ENCODE results near the gene IGSF8.
A peak's percentile ranks its signal among the peaks of the same experiment; 100 is the strongest.

Gene IGSF8

DNA sequence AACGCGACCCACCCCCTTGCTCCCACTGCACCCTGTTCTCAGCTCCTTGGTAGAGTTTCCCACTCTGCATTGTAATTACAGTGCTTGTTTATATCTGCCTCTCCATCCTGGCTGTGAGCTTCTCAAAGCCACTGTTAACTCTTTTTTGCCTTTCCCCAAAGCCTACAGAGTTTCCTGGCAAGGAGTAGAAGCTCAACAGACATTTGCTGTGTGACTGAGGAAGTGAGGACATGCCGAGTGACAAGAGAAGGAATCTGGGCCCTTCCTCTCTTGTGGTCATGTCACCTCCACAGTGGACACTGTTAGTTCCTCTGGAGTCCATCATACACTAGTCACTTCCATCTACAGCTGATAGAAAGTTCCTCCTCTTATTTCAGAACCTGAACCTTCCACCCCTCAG lies 6.1 kb upstream of the IGSF8 start:
- DNase-seq (ENCODE audit: low read depth) = no peak

DNA sequence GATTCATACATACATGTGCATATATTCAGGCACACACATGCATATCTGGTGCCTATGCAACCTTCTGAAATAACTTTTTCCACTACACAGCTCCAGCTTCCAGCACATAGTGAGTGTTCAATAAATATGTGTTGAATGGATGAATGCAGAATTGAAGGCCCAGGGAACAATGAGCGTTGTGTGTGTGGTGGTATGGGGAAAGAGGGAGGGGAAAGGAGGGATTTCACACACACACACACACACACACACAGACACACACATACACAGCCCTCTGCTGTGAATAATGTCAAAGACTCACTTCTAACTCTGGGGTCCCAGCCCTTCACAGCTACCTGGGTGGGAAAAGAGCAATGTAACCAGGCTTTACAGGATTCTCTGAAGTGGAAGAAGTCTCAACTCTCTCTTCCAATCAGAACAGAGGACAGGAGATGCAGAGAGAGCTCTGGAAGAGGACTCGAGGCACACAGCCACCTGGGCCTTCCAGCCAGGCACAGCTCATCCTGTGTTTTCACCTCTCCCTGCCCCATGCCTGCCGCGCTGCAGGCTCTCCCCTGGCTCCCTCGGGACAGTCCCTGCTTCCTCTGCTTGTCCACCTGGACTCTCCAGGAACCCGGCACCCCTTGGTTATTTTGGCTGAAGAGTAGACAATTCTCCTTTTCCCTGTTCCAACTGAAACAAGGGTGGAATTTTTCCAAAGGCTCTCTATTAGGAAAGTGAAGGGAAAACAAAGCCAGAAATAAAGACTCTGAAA lies 5.4 kb upstream of the IGSF8 start:
- no peak for DNase-seq (ENCODE audit: low read depth)

DNA sequence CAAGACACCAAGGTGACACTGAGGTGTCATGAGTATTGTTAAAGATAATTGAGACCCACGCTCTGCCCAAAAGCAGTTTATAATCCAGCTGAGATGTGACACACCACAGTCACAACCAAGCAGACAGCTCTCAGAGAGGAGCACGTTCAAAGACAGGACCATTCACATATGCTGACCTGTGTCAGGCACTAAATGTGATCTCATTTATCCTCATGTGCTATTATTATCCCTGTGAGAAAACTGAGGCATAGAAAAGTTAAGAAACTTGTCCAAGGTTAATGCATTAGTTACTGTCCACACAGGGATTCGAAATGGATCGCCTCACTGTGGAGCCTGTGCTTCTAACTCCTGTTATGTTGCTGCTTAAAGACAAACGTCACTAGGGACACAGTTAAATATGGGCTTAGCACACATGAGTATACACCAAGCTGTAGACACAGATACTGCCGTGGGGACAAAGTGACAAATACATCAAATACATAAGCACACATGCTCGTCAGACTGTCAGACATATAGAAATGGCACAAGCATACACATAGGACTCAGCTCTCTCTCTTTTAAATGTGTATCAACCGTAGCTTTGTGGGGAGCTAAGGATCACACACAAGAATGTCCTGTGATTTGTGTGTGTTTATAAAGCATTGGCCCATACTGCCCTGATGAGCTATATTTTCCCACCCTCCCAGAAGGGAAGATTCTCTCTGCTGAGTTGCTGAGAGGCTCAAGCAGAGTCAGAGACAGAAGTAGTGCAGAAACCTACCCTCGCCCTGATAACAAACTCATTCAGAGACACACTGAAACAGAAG lies 3.5 kb upstream of the IGSF8 start:
- DNase-seq (ENCODE audit: low read depth) = no peak

DNA sequence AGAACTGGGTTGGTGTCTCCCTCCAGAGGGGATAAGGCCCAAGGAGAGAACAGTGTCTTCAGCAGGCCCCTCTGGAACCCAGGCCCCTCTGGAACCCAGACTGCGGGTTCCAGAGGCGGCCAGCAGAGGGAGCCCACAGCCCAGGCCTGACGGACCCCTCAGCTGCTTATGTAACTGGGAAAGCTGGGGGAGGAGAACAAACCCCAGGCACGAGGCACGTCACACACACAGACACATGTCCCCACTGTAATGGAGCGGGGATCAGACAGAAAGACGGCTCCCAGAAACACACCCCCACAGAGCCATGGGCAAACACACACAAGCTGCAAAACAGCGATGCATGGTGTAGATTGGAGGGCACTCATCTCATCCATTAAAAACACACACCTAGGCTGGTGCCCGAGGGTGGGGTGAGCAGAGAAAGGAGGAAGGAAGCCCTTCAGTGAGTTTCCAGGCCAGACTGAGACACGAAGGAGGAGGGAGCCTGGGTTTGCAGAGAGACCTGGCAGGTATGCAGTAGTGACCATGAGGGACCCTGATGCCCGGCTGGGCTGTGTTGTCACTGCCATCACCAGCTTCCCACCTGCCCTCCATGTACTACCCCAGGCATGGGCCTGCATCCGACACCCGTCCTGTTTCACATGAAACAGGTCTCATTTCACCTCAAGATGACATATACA lies 2.8 kb upstream of the IGSF8 start:
- peak; percentile 52 for DNase-seq (ENCODE audit: low read depth)

DNA sequence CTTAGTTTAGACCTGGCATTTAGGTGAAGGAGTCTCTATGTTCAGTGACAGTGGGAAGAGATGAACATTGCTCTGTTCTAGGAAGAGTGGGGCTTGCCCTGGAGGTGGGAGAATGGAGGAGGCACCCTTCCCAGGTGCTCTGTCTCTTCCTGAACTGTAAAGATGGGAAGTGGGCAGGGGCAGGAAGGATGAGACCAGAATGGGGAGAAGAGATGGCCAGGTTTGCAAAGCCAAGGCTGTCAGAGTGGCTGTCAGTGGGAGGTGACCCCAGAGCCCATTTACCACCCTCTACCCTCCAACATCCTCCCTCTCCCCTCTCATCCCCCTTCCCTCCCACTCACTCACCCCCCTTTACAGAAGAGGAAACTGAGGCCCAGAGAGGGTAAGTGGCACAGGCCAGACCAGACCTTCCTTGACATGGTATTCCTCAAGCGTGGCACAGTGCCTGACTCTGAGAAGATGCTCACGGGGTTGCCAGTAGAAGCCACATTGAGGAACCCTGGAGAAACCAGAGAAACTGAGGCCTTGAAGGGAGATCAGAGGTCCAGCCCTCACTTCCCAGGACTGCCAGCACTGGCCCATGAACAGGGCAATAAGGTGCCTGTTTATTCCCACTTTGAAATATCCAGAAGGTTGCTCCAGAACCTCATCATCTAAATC lies 1.4 kb upstream of the IGSF8 start:
- no peak for DNase-seq (ENCODE audit: low read depth)

DNA sequence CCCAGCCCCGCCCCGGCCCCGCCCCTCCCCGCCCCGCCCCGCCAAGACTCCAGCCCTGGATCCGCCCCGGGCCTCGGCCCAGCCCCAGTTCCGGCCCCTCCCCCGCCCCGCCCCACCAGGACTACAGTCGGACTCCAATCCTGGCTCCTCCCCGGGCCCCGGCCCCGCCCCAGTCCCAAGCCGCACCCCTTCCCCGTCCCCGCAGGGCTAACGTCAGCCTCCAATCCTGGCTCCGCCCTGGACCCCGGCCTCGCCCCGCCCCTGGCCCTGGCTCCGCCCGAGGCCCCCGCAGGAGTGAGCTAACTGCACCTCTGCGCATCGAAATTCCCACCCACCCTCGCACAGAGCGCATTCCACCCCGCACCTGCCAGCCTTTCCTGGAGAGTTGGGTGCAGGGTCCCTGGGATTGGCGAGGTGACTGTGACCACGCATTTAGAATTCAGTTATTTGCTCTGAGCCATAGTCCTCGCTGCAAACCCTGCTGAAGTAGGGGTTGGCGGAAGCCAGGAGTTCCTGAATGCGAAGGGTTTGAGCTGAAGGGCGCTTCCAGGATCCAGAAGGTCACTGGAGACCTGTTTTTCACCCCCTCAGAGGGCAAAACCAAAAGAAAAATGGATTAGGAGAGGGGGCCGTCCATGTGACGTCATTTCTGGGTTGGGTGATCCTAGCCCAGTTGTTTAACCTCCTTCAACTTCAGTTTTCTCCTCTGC lies 588 bp upstream of the IGSF8 start:
- peak; percentile 98 for DNase-seq (ENCODE audit: low read depth)

DNA sequence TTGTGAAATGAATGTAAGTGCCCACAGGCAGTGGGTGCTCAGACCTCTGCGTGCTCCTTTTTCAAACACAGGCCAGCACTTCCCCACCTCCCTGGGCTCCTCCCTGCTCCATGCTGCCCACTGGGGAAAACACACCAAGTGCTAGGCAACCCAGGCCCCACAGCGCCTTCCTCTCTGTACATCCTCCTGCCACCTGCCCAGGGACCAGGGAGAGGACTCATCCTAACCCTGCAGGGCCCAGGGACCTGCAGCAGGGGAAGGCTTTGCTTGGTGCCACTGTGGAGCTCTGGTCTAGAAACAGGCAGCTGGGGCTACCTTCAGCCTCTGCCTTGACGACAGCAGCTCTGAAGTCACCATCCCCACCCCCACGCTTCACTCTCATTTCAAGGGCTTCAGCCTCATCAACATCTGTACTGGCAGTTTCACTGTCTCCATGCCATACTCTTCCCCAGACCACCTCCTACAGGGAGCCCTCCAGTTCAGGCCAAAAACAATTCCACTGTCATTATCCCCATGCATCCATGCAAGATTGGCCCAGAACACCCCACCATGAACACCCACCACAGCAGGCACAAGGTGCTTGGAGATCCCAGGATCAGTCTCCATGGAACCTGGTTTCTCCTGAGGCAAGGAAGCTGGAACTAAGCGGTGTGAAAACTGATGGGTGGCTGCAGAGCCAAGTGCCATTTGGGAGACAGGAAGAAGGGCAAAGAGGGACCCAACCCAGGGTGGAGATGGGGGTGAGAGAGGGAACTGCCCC lies 1.1 kb downstream of the IGSF8 start:
- no peak for DNase-seq (ENCODE audit: low read depth)

DNA sequence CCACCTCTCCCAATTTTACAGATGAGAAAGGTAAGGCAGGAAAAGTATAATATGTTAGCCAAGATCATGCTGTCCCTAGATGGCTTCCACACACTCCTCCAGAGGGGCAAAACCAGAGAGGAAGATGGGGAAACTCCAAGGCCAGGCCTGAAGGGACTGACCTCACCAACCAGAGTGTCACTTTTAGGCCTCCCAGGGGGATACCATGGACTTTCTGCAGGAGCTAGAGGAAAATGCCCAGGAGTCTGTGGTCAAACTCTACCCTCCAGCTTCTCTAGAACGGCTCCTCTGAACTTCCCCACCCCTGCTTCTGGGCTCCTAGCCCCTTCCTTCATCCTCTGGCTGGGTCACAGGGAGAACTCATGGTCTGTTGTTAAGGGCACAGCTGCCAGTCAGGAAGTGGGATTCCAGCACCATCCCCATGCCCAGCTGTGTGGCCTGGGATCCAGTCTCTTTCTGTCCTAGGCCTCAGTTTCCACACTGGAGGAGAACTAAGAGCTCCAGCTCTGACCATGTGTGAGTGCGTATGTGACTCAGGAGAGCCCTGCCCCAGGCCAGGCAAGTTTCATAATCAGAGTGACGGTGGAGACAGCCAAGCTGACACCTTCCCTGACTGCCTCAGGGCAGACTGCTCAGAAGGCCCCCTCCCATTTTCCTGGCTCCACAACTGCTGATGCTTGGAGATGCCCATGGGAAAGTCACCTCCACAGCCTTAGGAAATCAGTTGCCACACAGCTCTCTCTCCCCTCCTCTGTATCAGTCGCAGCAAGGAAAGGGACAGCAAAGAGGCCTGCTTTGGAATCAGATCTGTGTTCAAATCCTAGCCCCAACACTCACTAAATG lies 1.9 kb downstream of the IGSF8 start:
- no peak for DNase-seq (ENCODE audit: low read depth)

DNA sequence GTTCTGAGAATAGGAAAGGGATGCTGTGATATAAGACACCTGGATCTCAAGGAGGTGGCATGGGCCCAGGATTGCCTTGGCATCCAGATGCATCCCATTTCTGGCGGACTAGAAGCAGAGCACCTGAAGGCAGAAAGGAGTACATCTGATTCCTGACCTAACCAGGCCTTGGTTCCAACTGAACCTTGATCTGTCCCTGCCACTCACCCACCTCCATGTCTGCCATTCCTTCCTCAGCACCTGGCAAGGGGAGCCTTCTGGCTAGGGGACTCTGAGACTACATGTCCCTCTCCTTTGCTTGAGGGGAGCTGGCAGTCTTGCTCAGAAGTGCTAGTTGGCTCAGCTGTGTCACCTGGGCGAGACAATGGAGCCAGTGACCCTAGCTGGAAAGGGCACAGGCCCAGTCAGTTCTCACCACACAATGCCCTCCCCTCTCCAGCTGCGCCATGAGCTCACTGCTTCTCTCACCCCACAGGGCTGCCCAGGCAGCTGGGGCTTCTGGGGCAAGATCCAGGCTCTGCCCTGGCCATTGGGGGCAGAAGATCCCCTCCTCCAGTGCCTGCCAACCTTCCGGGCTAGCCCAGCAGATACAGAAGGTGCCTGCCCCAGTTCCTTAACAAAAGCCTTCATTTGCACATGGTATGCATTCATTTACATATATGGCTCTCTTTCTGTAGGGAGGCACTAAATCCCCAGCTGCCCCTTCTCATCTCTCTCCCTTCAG lies 2.9 kb downstream of the IGSF8 start:
- DNase-seq (ENCODE audit: low read depth) = no peak

DNA sequence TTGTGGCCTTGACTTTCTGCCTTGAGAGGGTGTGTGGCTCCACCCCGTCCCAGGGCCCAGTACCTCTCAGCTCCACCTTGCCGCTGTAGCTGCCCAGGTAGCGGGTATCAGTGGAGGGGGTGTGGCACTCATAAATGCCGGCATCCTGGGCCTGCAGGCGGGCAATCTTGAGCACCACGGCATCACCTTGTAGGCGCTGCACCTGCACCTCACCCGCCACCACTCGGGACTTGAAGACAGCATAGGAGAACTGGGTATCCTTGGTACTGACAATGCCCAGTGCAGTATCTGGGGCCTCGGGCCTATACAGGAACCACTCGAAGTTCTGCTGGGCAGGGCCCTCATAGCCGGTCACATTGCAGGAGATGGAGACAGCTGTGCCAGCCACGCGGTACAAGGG lies 3.6 kb downstream of the IGSF8 start:
- no peak for DNase-seq (ENCODE audit: low read depth)

DNA sequence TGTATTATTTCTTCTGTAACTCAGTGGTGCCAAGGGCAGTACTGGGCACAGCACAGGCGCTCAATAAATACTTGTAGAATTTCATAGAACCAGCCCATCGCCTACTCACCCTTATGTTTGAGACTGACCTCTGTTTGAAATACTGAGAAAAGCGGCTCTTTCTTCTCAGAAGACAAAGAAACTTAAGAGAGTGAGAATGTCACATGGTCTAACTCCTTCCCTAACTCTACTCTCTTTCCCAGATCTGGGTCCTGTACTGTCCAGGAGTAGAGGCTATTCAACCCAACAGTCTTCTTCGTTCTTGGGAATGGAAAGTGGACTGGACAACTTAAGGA lies 4.2 kb downstream of the IGSF8 start:
- no peak for DNase-seq (ENCODE audit: low read depth)

DNA sequence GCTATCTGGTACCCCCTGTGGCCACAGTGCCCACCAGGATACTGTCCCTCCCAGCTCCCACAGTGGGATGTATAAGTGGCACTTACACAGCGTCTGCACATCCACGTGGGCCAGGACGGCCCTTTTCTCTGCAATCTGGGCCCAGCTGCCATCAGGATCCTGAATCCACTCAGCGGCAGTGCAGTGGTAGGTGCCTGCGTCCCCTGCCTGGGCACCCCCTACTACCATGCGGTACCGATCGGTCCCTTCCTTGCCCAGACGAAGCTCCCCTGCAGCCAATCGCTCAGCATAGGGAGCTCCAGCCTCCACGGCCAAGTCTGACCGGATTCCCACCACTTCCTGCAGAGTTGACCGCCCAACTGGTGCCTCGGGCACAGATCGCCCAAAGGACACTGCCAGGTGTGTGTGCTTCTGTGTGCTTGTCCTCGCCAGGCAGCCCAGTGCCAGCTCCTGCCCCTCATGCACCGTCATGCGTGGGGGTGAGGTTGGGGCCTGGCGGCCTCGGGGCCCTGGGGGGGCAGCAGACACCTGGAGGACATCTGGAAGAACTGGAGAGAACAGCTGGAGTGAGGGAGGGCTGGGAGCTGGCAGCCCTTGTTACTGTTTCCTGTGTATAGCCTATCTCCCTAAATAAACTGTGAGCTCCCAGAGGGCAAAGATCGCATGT lies 4.7 kb downstream of the IGSF8 start:
- DNase-seq (ENCODE audit: low read depth) = no peak

DNA sequence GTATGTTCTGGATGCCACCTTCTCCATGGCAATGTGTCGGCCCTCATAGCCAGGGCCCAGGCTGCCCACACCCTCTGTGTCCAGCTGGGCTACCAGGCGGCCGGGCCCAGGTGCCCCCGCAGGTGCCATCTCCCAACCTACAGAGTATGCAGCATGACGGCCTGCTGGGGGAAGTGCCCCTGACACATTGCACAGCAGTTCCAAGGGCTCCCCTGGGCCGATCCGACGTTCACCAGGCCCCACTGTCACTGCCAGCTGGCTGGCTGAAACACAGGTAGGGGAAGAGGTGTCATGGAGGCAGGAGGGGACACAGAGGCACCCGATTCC lies 5.4 kb downstream of the IGSF8 start:
- DNase-seq (ENCODE audit: low read depth) = no peak

DNA sequence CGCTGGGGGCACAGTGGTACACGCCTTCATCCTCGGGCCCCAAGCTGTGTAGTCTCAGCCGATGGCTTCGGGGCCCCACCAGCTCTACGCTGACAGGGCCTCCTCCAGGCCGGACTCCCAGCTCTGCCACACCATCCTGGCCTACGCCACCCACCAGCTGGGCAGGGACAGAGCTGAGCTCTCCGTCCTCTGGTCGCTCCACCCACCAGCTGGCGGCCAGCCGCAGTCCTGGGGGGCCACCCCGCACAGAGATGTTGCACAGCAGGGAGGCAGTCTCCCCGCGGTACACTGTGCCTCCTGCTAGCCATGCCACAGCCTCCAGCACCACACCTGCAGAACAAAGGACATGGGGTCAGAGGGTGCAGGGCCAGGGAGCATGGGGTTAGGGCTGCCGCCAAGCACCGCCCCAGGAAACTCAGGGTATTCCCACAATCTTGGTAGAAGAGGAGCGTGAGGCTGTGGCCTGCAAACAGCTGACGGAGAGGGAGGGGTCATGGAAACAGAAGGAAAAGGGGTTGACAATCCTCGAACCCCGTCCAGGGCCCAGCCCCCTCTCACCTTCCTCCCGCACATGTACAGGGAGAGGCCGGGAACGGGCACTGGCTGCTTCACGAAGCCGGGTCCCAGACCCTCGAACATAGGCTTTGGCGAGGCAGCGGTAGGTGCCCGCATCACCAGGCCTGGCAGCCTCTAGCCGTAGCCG lies 5.9 kb downstream of the IGSF8 start:
- DNase-seq (ENCODE audit: low read depth) = no peak

DNA sequence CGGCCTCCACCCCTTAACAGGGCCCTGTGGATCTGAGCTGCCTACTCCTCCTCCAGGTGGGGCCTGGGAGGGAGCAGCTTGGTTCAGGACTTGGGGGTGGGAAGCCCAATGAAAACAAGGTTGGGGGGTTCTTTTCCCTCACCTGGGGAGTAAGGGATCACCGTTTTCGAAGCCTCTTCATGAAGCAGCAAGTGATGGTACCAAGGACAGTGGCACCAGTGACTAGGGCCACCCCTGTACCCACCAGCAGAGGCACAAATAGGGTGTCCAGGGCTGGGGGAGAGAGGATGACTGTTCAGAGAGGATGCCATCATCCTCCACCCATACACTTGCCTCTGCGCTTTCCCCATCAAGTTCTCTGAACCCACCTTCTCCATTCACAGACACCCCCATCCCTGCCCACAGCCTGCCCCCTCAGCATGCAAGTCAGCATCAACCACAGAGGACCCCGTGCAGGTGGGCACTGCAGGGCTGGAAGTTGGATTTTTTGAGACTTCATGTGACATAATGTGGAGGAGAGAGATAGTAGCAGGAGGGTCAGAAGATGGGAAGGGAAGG lies 6.7 kb downstream of the IGSF8 start:
- no peak for DNase-seq (ENCODE audit: low read depth)

DNA sequence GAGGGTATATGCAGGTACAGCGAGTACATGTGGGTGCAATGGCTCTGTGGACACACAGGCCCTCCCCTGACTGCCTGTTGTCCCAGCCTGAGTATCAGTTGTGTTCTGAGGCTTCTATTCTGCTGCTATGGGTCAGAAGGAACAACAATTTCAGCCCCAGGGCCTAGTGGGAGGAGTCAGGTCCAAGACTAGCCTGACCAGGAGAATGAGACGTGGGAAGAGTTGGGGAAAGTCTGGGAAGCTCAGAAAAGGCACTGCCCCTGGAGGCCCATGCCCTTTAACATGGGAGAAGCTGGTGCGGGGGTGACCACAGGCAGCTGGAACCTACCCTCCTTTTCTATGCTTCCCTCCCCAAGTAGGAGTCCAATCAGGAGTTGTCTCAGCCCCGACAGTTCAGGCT lies 7.7 kb downstream of the IGSF8 start:
- DNase-seq (ENCODE audit: low read depth) = no peak

DNA sequence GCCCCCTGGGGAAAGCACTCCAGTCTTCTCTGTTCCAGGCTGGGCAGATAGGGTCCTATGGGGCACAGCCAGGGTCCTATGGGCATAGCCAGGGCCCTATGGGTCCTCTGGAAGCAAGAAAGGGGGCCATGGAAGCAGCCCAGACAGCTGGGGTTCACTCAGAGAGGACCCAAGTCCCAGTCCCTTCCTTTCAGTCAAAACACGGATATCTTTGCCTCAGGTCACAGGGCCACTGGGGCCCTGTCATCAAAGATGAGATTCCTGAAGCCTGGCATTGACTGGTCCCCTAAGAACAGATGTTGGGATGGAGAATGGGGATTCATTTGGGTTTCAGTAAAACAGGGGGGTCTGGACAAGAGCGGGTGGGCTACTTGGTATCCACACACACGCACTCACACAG lies 8.5 kb downstream of the IGSF8 start:
- DNase-seq (ENCODE audit: low read depth) = no peak

DNA sequence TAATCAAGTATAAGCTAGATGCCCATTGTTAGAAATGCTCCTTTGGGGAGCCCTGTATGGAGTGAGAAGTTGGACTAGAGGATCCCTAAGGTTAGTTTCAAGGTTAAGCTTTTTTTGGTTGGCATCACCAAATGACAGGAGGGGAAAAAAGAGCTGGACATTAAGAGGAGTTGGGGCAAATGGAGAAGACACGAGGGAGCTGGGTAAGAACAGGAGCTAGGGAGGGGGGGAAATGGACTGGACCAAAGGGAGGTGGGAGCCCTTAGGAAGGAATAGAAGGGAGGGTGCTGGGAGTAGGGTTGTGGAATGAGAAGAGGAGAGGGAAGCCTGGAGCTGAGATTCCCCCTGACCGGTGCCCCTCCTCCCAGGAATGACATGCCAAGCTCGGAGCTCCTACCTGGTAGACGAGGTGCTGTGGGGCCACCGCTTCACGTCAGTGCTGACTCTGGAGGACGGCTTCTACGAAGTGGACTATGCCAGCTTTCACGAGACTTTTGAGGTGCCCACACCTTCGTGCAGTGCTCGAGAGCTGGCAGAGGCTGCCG lies 11.2 kb downstream of the IGSF8 start:
- DNase-seq (ENCODE audit: low read depth) = no peak

All from activated T-helper 9 cell treated with anti-CD3 and anti-CD28 coated beads, Interleukin-2, amount 50 U/mL, for 16 hours (primary cell).